Measurements from ENCODE around the gene ADAM12. TPM values are rescaled to one million over a fixed set of nuclear protein-coding genes. Genes with fewer than 3 reads are reported as not detected.
"Not testable (repeated sequence)": the region's sequence is repeated elsewhere in the genome, so short reads cannot be mapped to it uniquely, and the experiment has no call there.

The ADAM12 gene
- total and polyA plus RNA-seq, 2 donors from 2014 or later, result 0.26 to 3.3 TPM

DNA sequence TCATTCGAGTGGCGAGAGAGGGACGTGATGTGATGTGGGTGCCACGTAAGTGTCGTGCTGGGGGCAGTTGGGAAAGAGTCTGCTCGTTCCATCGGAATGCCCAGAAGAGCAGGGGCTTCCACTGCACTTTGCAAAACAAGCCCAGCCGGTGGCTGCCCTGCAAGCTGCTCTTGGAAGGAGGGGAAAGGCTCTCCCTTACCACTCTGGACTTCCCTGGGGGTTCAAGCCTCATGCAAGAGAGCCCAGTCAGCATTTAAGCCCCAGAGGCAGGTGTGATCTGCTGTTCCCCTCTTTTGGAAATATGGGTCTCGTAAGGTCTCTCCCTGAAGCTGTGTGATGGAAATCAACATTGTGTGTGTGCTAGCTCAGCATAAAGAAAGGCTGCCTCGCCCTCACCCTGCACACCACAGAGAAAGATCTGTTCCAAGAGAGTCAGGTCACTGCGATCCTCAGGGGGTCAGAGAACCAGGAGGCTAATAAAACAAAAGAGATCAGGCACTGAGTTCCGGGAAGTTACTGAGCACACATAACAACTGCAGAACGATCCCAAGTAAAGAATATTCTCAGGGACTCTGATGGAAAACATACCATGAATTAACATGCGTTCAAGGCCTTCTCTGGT, 212.5 kb downstream of the ADAM12 start:
- Histone ChIP-seq H3K36me3 (ENCODE audit: control insufficient read depth in 2 of 3, insufficient read depth in 3 of 3, low read length in 3 of 3) (no peaks in the 10 kb centered on the region), H3K4me1 (ENCODE audit: control insufficient read depth in 2 of 3, insufficient read depth in 2 of 3, low read depth in 1 of 3, low read length in 3 of 3) (no peaks in the 10 kb centered on the region), H3K4me3 (ENCODE audit: low read length in 3 of 3) (no peak overlapping the region), H3K27me3 (ENCODE audit: control insufficient read depth, insufficient read depth, low read length) (no peaks in the 10 kb centered on the region), H3K27ac (ENCODE audit: low read depth in 2 of 2, low read length in 2 of 2) (no peak overlapping the region), H3K9ac (ENCODE audit: low read length in 3 of 3) (no peak overlapping the region), H3K9me3 (ENCODE audit: control insufficient read depth in 2 of 3, insufficient read depth in 1 of 3, low read length in 3 of 3) (no peaks in the 10 kb centered on the region)
- intact Hi-C loops (cut with DNase I), result no loop called here
- DNase-seq (no peak), FAIRE-seq (no peak)
- TF ChIP-seq, protein P1, sequence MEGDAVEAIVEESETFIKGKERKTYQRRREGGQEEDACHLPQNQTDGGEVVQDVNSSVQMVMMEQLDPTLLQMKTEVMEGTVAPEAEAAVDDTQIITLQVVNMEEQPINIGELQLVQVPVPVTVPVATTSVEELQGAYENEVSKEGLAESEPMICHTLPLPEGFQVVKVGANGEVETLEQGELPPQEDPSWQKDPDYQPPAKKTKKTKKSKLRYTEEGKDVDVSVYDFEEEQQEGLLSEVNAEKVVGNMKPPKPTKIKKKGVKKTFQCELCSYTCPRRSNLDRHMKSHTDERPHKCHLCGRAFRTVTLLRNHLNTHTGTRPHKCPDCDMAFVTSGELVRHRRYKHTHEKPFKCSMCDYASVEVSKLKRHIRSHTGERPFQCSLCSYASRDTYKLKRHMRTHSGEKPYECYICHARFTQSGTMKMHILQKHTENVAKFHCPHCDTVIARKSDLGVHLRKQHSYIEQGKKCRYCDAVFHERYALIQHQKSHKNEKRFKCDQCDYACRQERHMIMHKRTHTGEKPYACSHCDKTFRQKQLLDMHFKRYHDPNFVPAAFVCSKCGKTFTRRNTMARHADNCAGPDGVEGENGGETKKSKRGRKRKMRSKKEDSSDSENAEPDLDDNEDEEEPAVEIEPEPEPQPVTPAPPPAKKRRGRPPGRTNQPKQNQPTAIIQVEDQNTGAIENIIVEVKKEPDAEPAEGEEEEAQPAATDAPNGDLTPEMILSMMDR (IDR thresholded peaks at IDR 0.05; ENCODE audit: borderline replicate concordance, extremely low read depth, insufficient read depth), result no peak

DNA sequence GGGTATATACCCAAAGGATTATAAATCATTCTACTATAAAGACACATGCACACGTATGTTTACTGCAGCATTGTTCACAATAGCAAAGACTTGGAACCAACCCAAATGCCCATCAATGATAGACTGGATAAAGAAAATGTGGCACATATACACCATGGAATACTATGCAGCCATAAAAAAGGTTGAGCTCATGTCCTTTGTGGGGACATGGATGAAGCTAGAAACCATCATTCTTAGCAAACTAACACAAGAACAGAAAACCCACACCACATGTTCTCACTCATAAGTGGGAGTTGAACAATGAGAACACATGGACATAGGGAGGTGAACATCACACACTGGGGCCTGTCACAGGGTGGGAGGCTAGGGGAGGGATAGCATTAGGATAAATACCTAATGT, 215.5 kb downstream of the ADAM12 start:
- H3K27me3 ChIP-seq (ENCODE audit: control insufficient read depth, insufficient read depth, low read length); DNase-seq; H3K9me3 ChIP-seq (ENCODE audit: control insufficient read depth in 2 of 3, insufficient read depth in 1 of 3, low read length in 3 of 3); H3K4me3 ChIP-seq (ENCODE audit: low read length in 3 of 3); H3K36me3 ChIP-seq (ENCODE audit: control insufficient read depth in 2 of 3, insufficient read depth in 3 of 3, low read length in 3 of 3); intact Hi-C loops (cut with DNase I); H3K27ac ChIP-seq (ENCODE audit: low read depth in 2 of 2, low read length in 2 of 2); FAIRE-seq; H3K4me1 ChIP-seq (ENCODE audit: control insufficient read depth in 2 of 3, insufficient read depth in 2 of 3, low read depth in 1 of 3, low read length in 3 of 3); H3K9ac ChIP-seq (ENCODE audit: low read length in 3 of 3): not testable (repeated sequence)

DNA sequence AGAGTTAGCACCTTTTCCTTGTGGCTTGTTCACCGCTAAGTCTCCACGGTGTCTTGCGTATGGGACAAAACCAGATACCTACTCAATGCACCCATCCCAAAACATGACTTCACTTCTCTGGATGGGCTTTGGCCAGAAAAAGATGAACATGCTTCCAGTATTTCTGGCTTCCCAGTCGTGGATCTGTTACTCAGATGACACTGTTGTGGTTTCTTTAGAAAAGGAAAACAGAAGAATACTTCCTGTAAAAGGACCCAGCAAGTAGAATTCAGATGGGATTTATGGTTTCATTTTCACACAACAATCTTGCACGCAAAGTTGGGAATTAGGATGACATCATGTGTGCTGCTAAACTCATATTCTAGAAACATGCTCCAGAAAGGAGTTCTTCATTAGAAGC, 216.7 kb downstream of the ADAM12 start:
- no peak overlapping the region for H3K4me3 ChIP-seq (ENCODE audit: low read length in 3 of 3)
- peak in 1 of 5 donors; percentile 51 for DNase-seq

DNA sequence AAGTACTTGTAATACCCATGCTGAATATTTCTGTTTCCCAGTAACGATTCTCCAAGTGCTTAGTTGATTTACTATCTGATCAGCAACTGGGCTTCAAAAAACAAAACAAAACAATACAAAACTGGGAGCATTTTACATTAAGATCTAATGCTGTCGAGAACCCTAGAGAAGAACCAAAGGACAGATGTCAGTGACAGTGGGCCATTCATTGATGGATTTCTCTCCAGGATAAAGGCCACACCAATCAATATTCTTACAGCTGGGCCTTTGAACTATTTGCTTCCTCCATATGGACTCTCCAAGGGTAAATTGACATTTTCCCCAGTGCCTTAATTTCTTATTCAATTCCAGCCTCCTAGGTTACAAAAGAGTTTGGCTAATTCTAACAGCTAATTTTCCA, 217.5 kb downstream of the ADAM12 start:
- H3K9ac ChIP-seq (ENCODE audit: low read length in 3 of 3), result no peak overlapping the region
- no peaks in the 10 kb centered on the region for H3K27me3 ChIP-seq (ENCODE audit: control insufficient read depth, insufficient read depth, low read length)
- no peak overlapping the region for H3K4me3 ChIP-seq (ENCODE audit: low read length in 3 of 3)
- no peaks in the 10 kb centered on the region for H3K9me3 ChIP-seq (ENCODE audit: control insufficient read depth in 2 of 3, insufficient read depth in 1 of 3, low read length in 3 of 3)
- H3K36me3 ChIP-seq (ENCODE audit: control insufficient read depth in 2 of 3, insufficient read depth in 3 of 3, low read length in 3 of 3), result no peaks in the 10 kb centered on the region
- DNase-seq (no peak), FAIRE-seq (no peak)
- TF ChIP-seq, protein P1 (IDR thresholded peaks at IDR 0.05; ENCODE audit: borderline replicate concordance, extremely low read depth, insufficient read depth), result no peak
- no peak overlapping the region for H3K27ac ChIP-seq (ENCODE audit: low read depth in 2 of 2, low read length in 2 of 2)
- H3K4me1 ChIP-seq (ENCODE audit: control insufficient read depth in 2 of 3, insufficient read depth in 2 of 3, low read depth in 1 of 3, low read length in 3 of 3), result no peaks in the 10 kb centered on the region
- intact Hi-C loops (cut with DNase I), result no loop called here

More for the DNA sequence above, 216.7 kb downstream of the ADAM12 start:
- TF ChIP-seq, protein P1 (IDR thresholded peaks at IDR 0.05; ENCODE audit: borderline replicate concordance, extremely low read depth, insufficient read depth), result no peak
- H3K4me1 ChIP-seq (ENCODE audit: control insufficient read depth in 2 of 3, insufficient read depth in 2 of 3, low read depth in 1 of 3, low read length in 3 of 3), result no peaks in the 10 kb centered on the region
- intact Hi-C loops (cut with DNase I), result no loop called here
- no peak overlapping the region for H3K9ac ChIP-seq (ENCODE audit: low read length in 3 of 3)
- FAIRE-seq, result no peak
- H3K36me3 ChIP-seq (ENCODE audit: control insufficient read depth in 2 of 3, insufficient read depth in 3 of 3, low read length in 3 of 3), result no peaks in the 10 kb centered on the region
- no peak overlapping the region for H3K27ac ChIP-seq (ENCODE audit: low read depth in 2 of 2, low read length in 2 of 2)
- no peaks in the 10 kb centered on the region for H3K27me3 ChIP-seq (ENCODE audit: control insufficient read depth, insufficient read depth, low read length)
- no peaks in the 10 kb centered on the region for H3K9me3 ChIP-seq (ENCODE audit: control insufficient read depth in 2 of 3, insufficient read depth in 1 of 3, low read length in 3 of 3)
